ENCODE results near the gene TMEM87B.
"Not testable (repeated sequence)": the region's sequence is repeated elsewhere in the genome, so short reads cannot be mapped to it uniquely, and the experiment has no call there.

Gene TMEM87B

GRCh38 chr2:112118148-112118547 lies 63.1 kb downstream of the TMEM87B start:
- no peak for DNase-seq

- DNase-seq = peak in 5 of 56 donors; percentile 5 to 44 (median 13)
Measured at GRCh38 chr2:112121682-112122254, 66.7 kb downstream of the TMEM87B start.

GRCh38 chr2:112129060-112129459 lies 74.0 kb downstream of the TMEM87B start:
- DNase-seq = no peak

GRCh38 chr2:112133344-112133743 lies 78.3 kb downstream of the TMEM87B start:
- DNase-seq = no peak

- no peak for DNase-seq
Measured at GRCh38 chr2:112134120-112134519, 79.1 kb downstream of the TMEM87B start.

GRCh38 chr2:112136096-112136495 lies 81.0 kb downstream of the TMEM87B start:
- DNase-seq = no peak

GRCh38 chr2:112137516-112138158 lies 82.6 kb downstream of the TMEM87B start:
- no peak for DNase-seq

- peak in 1 of 56 donors; percentile 27 for DNase-seq
Measured at GRCh38 chr2:112138159-112139032, 83.3 kb downstream of the TMEM87B start, which contains the start of gene FBLN7. Gene FBLN7 (plus strand): TSS chr2:112138385. CDS start chr2:112138656, 271 bp downstream.

GRCh38 chr2:112139033-112139614 lies 84.1 kb downstream of the TMEM87B start:
- not testable (repeated sequence) for DNase-seq

- not testable (repeated sequence) for DNase-seq
Measured at GRCh38 chr2:112139661-112140204, 84.7 kb downstream of the TMEM87B start.

GRCh38 chr2:112140205-112140802 lies 85.2 kb downstream of the TMEM87B start:
- no peak for DNase-seq

GRCh38 chr2:112140899-112141625 lies 86.0 kb downstream of the TMEM87B start:
- DNase-seq = no peak

GRCh38 chr2:112141626-112142007 lies 86.5 kb downstream of the TMEM87B start:
- DNase-seq = no peak

GRCh38 chr2:112142525-112143078 lies 87.5 kb downstream of the TMEM87B start:
- DNase-seq = no peak

GRCh38 chr2:112143150-112143549 lies 88.1 kb downstream of the TMEM87B start:
- DNase-seq = no peak

GRCh38 chr2:112144966-112145365 lies 89.9 kb downstream of the TMEM87B start:
- no peak for DNase-seq

- no peak for DNase-seq
Measured at GRCh38 chr2:112147382-112148168, 92.5 kb downstream of the TMEM87B start.

- no peak for DNase-seq
Measured at GRCh38 chr2:112148477-112148876, 93.4 kb downstream of the TMEM87B start.

GRCh38 chr2:112149194-112149593 lies 94.1 kb downstream of the TMEM87B start:
- DNase-seq = no peak

All from nucleus accumbens (tissue), 56 donors.